Dendritic cell treated with granulocyte-macrophage colony-stimulating factor and Interleukin-4, amounts not matched to agents 40 ng/mL and 50 ng/mL, for 4 days (primary cell): Measurements from ENCODE around the gene CHST9.

ENCODE experiments used
- H3K27ac Mint-ChIP-seq: one replicate; pipeline ENCODE4 v1.8.0; 2022; ENCODE audit warnings: mild to moderate bottlenecking, mixed read lengths
- H3K27me3 Mint-ChIP-seq: one replicate; pipeline ENCODE4 v1.8.0; 2022; ENCODE audit warnings: mild to moderate bottlenecking, mixed read lengths
- H3K36me3 Mint-ChIP-seq: one replicate; pipeline ENCODE4 v1.8.0; 2022; ENCODE audit warnings: low read depth, mixed read lengths
- H3K4me1 Mint-ChIP-seq: one replicate; pipeline ENCODE4 v1.8.0; 2022; ENCODE audit warnings: low read depth, mixed read lengths
- H3K4me3 Mint-ChIP-seq: one replicate; pipeline ENCODE4 v1.8.0; 2022; ENCODE audit warnings: mild to moderate bottlenecking, moderate library complexity, mixed read lengths
- H3K9me3 Mint-ChIP-seq: one replicate; pipeline ENCODE4 v1.8.0; 2022; ENCODE audit warnings: mixed read lengths
- intact Hi-C: fragments of 100-400 bp; cut with micrococcal nuclease; formaldehyde crosslinking; loops from one replicate; pipeline ENCODE4 v1.15.0; 2022

Gene CHST9

GRCh38 chr18:26911840-26912239 is 273.3 kb downstream of the CHST9 start:
- no peak overlapping the region for H3K4me3 Mint-ChIP-seq
- no peaks in the 10 kb centered on the region for H3K4me1 Mint-ChIP-seq
- H3K9me3 Mint-ChIP-seq: no peaks in the 10 kb centered on the region
- intact Hi-C loops: no loop called here
- H3K36me3 Mint-ChIP-seq: no peaks in the 10 kb centered on the region
- no peak overlapping the region for H3K27ac Mint-ChIP-seq
- H3K27me3 Mint-ChIP-seq: peaks cover 2% of the 10 kb centered on the region

DNA sequence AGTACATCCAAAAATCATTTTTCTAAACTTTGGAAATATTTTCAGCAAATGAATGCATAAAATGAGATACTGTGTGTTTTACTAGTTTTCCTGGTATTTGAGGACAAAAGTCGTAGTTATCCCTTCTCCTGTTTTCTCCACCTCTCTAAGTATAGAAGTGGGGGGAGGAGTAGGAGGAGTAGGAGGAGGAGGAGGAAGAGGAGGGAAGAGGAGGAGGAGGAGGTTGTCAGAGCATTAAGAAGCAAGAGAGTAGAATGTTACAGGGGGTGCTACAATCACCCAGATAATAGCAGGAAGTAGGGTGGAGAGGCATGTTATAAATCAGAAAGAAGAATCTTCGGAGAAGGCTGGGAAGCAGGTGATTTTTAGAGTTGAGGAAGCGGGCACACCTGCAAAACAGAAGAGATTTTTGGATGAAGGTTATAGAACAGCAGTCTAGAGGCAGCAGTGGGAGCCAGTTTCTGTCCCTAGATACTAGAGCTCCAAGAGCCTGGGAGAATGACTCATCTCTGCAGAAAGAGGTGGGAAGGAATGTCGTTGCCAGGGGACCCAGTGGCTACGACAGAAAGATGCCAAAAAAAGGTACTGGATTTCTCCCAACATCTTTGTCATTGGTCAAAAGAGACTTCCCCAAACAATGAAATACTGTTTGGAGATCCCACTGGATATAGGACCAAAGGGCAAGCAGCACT is 275.4 kb downstream of the CHST9 start:
- intact Hi-C loops: no loop called here
- Mint-ChIP-seq H3K27me3 (peaks cover 2% of the 10 kb centered on the region), H3K4me3 (no peak overlapping the region), H3K27ac (no peak overlapping the region), H3K36me3 (no peaks in the 10 kb centered on the region), H3K4me1 (no peaks in the 10 kb centered on the region), H3K9me3 (no peaks in the 10 kb centered on the region)

DNA sequence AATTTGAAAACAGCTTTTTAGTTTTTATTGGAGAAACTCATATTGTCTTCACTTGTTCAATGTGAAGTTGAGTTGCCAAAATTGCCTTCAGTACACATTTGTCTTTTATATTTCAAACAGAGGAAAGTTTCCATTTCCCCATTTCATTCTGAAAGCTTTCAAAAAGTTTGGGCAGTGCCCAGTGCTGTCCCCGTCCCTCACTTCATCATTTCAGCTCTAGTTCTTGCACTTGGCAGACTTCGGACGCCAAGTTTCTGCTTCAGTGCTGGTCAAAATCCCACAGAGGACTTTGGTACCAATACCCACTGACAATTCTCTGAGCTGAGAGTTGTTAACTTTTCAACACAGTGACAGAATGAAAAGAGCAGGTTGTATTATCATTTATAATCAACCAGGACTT is 276.2 kb downstream of the CHST9 start:
- Mint-ChIP-seq H3K36me3 (no peaks in the 10 kb centered on the region), H3K9me3 (peaks cover 8% of the 10 kb centered on the region), H3K4me1 (no peaks in the 10 kb centered on the region), H3K4me3 (no peak overlapping the region), H3K27me3 (no peaks in the 10 kb centered on the region), H3K27ac (no peak overlapping the region)
- intact Hi-C loops: no loop called here

- Mint-ChIP-seq H3K4me1 (no peaks in the 10 kb centered on the region), H3K27me3 (no peaks in the 10 kb centered on the region), H3K36me3 (no peaks in the 10 kb centered on the region), H3K9me3 (peaks cover 32% of the 10 kb centered on the region), H3K4me3 (no peak overlapping the region), H3K27ac (no peak overlapping the region)
- intact Hi-C loops: no loop called here
Observed at GRCh38 chr18:26902291-26902690, 282.8 kb downstream of the CHST9 start.

GRCh38 chr18:26901020-26901419 is 284.1 kb downstream of the CHST9 start:
- H3K27ac Mint-ChIP-seq: no peak overlapping the region
- no peaks in the 10 kb centered on the region for H3K4me1 Mint-ChIP-seq
- intact Hi-C loops: no loop called here

DNA sequence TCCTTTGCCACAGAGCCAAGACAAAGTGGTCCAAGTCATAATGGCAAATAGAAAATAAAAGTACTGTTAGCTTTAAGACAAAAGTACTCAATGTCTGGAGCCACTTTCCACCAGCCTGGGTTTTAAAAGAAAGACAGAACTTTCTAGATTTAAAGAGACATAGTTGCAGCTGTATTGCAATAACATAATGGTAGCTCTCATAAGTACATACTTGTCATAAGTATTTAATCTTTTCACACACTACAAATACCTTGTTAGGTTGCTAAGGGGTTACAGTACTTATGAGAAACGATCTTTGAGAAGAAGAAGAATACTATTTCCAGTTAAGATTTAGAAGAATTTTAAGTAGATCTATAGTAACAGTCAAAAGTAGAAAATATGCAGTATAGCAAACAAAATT is 290.7 kb downstream of the CHST9 start:
- no peak overlapping the region for H3K27ac Mint-ChIP-seq
- peaks cover 1% of the 10 kb centered on the region for H3K27me3 Mint-ChIP-seq
- intact Hi-C loops: no loop called here
- no peaks in the 10 kb centered on the region for H3K9me3 Mint-ChIP-seq
- no peaks in the 10 kb centered on the region for H3K4me1 Mint-ChIP-seq
- no peaks in the 10 kb centered on the region for H3K36me3 Mint-ChIP-seq
- no peak overlapping the region for H3K4me3 Mint-ChIP-seq

More at GRCh38 chr18:26901020-26901419, 284.1 kb downstream of the CHST9 start:
- H3K36me3 Mint-ChIP-seq: no peaks in the 10 kb centered on the region
- H3K9me3 Mint-ChIP-seq: peaks cover 32% of the 10 kb centered on the region
- H3K27me3 Mint-ChIP-seq: no peaks in the 10 kb centered on the region
- H3K4me3 Mint-ChIP-seq: no peak overlapping the region

DNA sequence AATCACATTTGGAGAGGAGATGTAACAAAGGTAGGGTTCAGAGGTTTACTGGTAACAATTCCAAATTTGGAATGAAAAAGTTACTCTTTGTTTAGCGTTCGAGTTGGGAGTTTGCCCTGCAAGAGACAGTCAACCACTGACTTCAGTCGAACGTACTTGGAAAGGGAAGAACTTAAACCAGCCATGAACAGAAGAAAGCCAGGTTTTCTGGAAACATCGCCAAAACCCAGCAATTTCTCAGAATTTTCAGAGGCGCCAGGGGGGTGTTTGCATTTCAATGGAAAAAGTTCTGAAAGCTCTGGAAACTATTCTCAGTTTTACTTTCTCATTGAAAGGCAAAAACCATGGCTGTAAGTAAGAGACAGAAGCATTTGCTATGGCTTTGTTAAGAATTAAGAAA is 291.1 kb downstream of the CHST9 start:
- Mint-ChIP-seq H3K4me1 (no peaks in the 10 kb centered on the region), H3K9me3 (no peaks in the 10 kb centered on the region), H3K27ac (no peak overlapping the region), H3K36me3 (no peaks in the 10 kb centered on the region), H3K27me3 (peaks cover 1% of the 10 kb centered on the region), H3K4me3 (no peak overlapping the region)
- intact Hi-C loops: no loop called here

DNA sequence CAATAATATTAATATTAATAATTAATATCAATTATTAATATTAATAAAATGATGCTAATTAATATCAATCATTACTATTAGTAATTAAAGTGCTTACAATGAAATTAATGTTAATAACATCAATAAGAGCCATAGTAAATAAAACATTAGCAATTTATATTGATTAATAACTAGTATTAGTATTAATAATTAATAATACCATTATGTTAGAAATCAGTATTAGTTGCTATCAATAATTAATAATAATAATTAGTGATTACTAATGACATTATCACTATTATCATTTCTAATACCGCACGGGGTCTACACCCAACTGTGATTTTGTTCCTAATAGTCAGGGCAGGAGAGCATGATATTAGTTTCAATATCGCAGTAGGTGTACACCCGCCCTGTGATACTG is 296.8 kb downstream of the CHST9 start:
- intact Hi-C loops: no loop called here
- Mint-ChIP-seq H3K4me1 (no peaks in the 10 kb centered on the region), H3K27ac (no peak overlapping the region), H3K4me3 (no peak overlapping the region), H3K36me3 (no peaks in the 10 kb centered on the region), H3K9me3 (no peaks in the 10 kb centered on the region), H3K27me3 (no peaks in the 10 kb centered on the region)

DNA sequence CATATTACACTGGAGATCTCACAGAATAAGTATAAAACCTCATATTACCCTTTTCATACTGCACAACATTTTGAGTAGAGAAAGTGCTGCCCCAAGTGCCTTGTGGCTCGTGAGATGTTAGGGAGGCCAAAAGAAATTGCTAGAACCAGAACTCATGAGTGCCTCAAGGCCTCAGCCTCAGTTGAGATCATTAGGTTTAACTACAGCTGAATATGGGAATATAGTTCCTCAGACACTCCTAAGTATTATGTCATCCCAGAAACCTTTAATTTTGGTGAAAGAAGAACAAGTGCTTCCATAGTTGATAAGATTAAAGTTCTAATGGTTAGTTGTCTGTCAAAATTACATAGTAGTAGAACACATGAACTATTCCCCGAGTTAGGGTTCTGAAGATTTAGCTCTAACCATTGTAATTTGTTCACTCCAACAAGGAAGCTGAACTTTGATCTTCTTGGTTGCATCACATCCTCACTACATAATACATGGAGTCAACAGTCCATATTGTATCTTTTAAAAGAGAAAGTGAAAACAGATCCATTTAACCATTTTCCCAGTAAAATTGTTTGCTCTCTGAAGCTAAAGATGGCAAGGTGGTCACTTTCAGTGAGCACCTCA is 310.0 kb downstream of the CHST9 start:
- Mint-ChIP-seq H3K4me1 (peaks cover under 1% of the 10 kb centered on the region), H3K4me3 (no peak overlapping the region), H3K27me3 (no peaks in the 10 kb centered on the region), H3K27ac (no peak overlapping the region), H3K36me3 (no peaks in the 10 kb centered on the region), H3K9me3 (no peaks in the 10 kb centered on the region)
- intact Hi-C loops: no loop called here

GRCh38 chr18:26874283-26874682 is 310.8 kb downstream of the CHST9 start:
- Mint-ChIP-seq H3K27ac (no peak overlapping the region), H3K4me3 (no peak overlapping the region), H3K4me1 (peaks cover 7% of the 10 kb centered on the region), H3K27me3 (no peaks in the 10 kb centered on the region), H3K9me3 (no peaks in the 10 kb centered on the region), H3K36me3 (no peaks in the 10 kb centered on the region)
- intact Hi-C loops: no loop called here

DNA sequence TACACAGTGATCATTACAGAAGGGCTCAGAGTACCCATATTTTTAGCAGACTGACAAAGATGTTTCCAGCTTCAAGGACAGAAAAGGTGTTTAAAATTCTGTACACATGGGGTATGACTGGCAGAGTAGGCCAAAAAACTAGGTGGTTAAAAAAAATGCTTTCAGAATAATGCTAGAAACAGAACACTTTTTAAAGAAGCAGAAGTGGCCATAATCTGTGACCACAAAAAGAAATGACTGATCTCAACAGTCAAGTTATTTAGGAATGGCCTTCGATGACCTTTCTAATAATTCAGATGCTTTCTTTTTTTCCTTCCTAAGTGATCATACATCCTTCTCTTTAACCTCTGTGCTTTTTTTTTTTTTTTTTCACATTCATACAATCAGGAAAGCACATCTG is 315.5 kb downstream of the CHST9 start:
- Mint-ChIP-seq H3K9me3 (no peaks in the 10 kb centered on the region), H3K27ac (no peak overlapping the region), H3K4me3 (no peak overlapping the region), H3K36me3 (no peaks in the 10 kb centered on the region), H3K27me3 (peaks cover 18% of the 10 kb centered on the region), H3K4me1 (peaks cover 7% of the 10 kb centered on the region)
- intact Hi-C loops: no loop called here

DNA sequence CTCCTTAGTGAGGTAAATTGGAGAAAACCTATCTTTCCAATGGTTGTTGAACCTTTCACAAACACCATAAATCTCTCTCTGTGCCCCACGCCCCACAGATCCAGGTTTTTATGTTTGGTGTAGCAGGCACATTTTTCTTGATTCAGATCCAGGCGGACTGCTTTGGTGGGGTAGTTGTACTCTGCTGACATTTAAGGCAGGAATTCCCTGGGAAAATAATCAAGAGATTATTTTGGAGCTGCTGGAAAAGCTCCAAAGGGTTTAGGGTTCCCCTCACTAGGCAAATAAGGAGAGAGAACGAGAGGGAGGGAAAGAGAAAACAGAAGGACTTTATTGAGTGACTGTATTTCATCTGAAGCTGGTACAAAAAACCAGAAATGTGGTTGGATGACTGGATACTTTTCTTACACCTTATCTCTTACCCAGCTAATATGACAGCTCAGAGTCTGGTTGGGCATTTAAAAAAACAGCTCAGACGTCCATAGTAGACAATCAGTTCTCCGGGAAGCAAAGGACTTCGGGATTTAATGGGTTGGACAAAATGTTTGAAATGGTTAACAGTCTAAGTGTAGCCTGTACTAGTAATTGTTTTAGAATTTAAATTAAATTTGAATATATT is 316.0 kb downstream of the CHST9 start:
- no peak overlapping the region for H3K4me3 Mint-ChIP-seq
- H3K9me3 Mint-ChIP-seq: no peaks in the 10 kb centered on the region
- H3K4me1 Mint-ChIP-seq: peaks cover 7% of the 10 kb centered on the region
- H3K27ac Mint-ChIP-seq: no peak overlapping the region
- no peaks in the 10 kb centered on the region for H3K36me3 Mint-ChIP-seq
- H3K27me3 Mint-ChIP-seq: peaks cover 24% of the 10 kb centered on the region
- intact Hi-C loops: no loop called here

DNA sequence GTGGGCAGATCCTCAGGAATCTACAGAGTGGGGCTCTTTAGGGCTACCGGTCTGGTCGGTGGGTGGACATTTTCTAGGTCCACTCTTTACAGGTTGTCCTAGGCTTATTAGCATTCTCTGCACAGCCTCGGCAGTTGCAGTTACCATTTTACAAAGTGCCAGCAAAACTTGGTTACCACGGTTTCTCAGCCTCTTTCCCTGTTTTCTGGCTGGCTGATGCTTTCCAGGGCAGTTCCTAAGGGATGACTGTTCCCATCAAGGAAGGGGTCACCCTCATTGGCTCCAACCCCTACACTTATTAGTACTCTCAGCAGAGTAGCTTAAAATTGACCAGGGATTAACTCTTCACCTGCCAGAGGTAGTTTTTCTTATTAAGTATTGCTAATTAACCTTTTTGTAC is 317.6 kb downstream of the CHST9 start:
- no peak overlapping the region for H3K27ac Mint-ChIP-seq
- H3K4me1 Mint-ChIP-seq: peaks cover 11% of the 10 kb centered on the region
- H3K27me3 Mint-ChIP-seq: peaks cover 39% of the 10 kb centered on the region
- intact Hi-C loops: no loop called here
- H3K9me3 Mint-ChIP-seq: no peaks in the 10 kb centered on the region
- H3K36me3 Mint-ChIP-seq: no peaks in the 10 kb centered on the region
- no peak overlapping the region for H3K4me3 Mint-ChIP-seq

DNA sequence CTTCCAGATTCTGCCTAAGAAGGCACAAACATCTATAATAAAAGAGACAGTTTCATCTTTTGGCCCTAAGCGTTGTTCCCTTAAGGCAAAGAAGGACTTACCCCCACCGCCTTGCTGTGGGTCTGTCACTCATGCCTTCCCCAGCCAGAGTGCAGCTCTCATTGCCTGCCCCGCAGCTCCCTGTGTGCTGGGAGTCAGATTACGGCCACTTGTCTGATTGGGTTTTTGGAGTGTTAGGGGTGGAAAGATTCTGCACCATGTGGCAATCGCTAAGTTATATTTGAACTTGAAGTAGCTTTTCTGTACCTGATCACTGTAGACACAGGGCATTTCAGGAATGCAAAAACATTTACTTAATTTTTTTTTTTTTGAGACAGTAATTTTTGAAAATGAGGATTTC is 319.6 kb downstream of the CHST9 start, which contains the start of gene AQP4:
Gene AQP4 (minus strand): TSS at position 151 of the 400 bp plus-strand sequence. CDS start 18 bp downstream, at position 133.
- Mint-ChIP-seq H3K27me3 (peaks cover 51% of the 10 kb centered on the region), H3K4me3 (no peak within 1 kb of the TSS), H3K4me1 (peaks cover 11% of the 10 kb centered on the region), H3K36me3 (no peaks in the 10 kb centered on the region), H3K27ac (no peak within 1 kb of the TSS), H3K9me3 (no peaks in the 10 kb centered on the region)
- intact Hi-C loops: no loop called here
